HUES6 (cell line): ENCODE results near the gene TRUB1.

ENCODE experiments used
- H3K27ac ChIP-seq: 2 replicates; pipeline ENCODE4 v1.7.0; 2013; ENCODE audit warnings: low read depth, mild to moderate bottlenecking, low read length, inconsistent platforms
- H3K27me3 ChIP-seq: 2 replicates; pipeline ENCODE4 v1.6.1; 2013; ENCODE audit warnings: low read length; ENCODE audit not compliant: control insufficient read depth, insufficient read depth
- H3K36me3 ChIP-seq: 2 replicates; pipeline ENCODE4 v1.6.1; 2013; ENCODE audit warnings: low read length; ENCODE audit not compliant: control insufficient read depth, insufficient read depth
- H3K4me1 ChIP-seq: 2 replicates; pipeline ENCODE4 v1.6.1; 2013; ENCODE audit warnings: low read length; ENCODE audit not compliant: control insufficient read depth, insufficient read depth
- H3K4me3 ChIP-seq: 2 replicates; pipeline ENCODE4 v1.5.1; 2013; ENCODE audit warnings: low read depth, low read length
- H3K9ac ChIP-seq: one replicate; pipeline ENCODE4 v1.6.1; 2013; ENCODE audit warnings: mild to moderate bottlenecking, low read length
- H3K9me3 ChIP-seq: 2 replicates; pipeline ENCODE4 v1.6.1; 2013; ENCODE audit warnings: low read depth, low read length; ENCODE audit not compliant: control insufficient read depth, insufficient read depth

The TRUB1 gene

GRCh38 chr10:115003396-115003795, 65.4 kb downstream of the TRUB1 start:
- H3K4me3 ChIP-seq, result no peak overlapping the region
- no peaks in the 10 kb centered on the region for H3K36me3 ChIP-seq
- H3K9ac ChIP-seq, result no peak overlapping the region
- H3K27ac ChIP-seq, result no peak overlapping the region
- H3K4me1 ChIP-seq, result peaks cover 16% of the 10 kb centered on the region; the same call in 1 of the 2 replicates
- no peaks in the 10 kb centered on the region for H3K9me3 ChIP-seq
- H3K27me3 ChIP-seq, result no peaks in the 10 kb centered on the region

GRCh38 chr10:115004236-115004862, 66.4 kb downstream of the TRUB1 start:
- H3K9me3 ChIP-seq, result no peaks in the 10 kb centered on the region
- H3K9ac ChIP-seq, result no peak overlapping the region
- no peaks in the 10 kb centered on the region for H3K27me3 ChIP-seq
- no peaks in the 10 kb centered on the region for H3K36me3 ChIP-seq
- peaks cover 10% of the 10 kb centered on the region; the same call in 1 of the 2 replicates for H3K4me1 ChIP-seq
- H3K27ac ChIP-seq, result no peak overlapping the region
- H3K4me3 ChIP-seq, result no peak overlapping the region

- H3K4me1 ChIP-seq, result peaks cover 10% of the 10 kb centered on the region; the same call in 1 of the 2 replicates
- no peaks in the 10 kb centered on the region for H3K27me3 ChIP-seq
- no peak overlapping the region for H3K9ac ChIP-seq
- no peak overlapping the region for H3K4me3 ChIP-seq
- no peak overlapping the region for H3K27ac ChIP-seq
- H3K36me3 ChIP-seq, result no peaks in the 10 kb centered on the region
- H3K9me3 ChIP-seq, result no peaks in the 10 kb centered on the region
These were observed 67.8 kb downstream of the TRUB1 start for GRCh38 chr10:115005771-115006170.

GRCh38 chr10:115018185-115018931, 80.4 kb downstream of the TRUB1 start:
- Histone ChIP-seq H3K4me1 (0 out of 2 replicates have a peak, but pooled peaks cover 8% of the 10 kb centered on the region), H3K4me3 (no peak overlapping the region), H3K27me3 (no peaks in the 10 kb centered on the region), H3K9ac (no peak overlapping the region), H3K36me3 (no peaks in the 10 kb centered on the region), H3K27ac (no peak overlapping the region), H3K9me3 (no peaks in the 10 kb centered on the region)

- H3K27me3 ChIP-seq, result no peaks in the 10 kb centered on the region
- H3K9me3 ChIP-seq, result no peaks in the 10 kb centered on the region
These were observed 82.5 kb downstream of the TRUB1 start for GRCh38 chr10:115020449-115020848.

GRCh38 chr10:115022733-115023132, 84.7 kb downstream of the TRUB1 start:
- no peak overlapping the region for H3K27ac ChIP-seq
- no peaks in the 10 kb centered on the region for H3K27me3 ChIP-seq
- no peaks in the 10 kb centered on the region for H3K36me3 ChIP-seq
- H3K9ac ChIP-seq, result no peak overlapping the region
- no peak overlapping the region for H3K4me3 ChIP-seq
- H3K4me1 ChIP-seq, result 0 out of 2 replicates have a peak, but pooled peaks cover 8% of the 10 kb centered on the region
- no peaks in the 10 kb centered on the region for H3K9me3 ChIP-seq

More at GRCh38 chr10:115020449-115020848, 82.5 kb downstream of the TRUB1 start:
- no peak overlapping the region for H3K27ac ChIP-seq
- H3K9ac ChIP-seq, result no peak overlapping the region
- 0 out of 2 replicates have a peak, but pooled peaks cover 8% of the 10 kb centered on the region for H3K4me1 ChIP-seq
- no peak overlapping the region for H3K4me3 ChIP-seq
- no peaks in the 10 kb centered on the region for H3K36me3 ChIP-seq

GRCh38 chr10:115023715-115024114, 85.7 kb downstream of the TRUB1 start:
- H3K27me3 ChIP-seq, result no peaks in the 10 kb centered on the region
- no peak overlapping the region for H3K27ac ChIP-seq
- H3K4me3 ChIP-seq, result no peak overlapping the region
- no peak overlapping the region for H3K9ac ChIP-seq
- 0 out of 2 replicates have a peak, but pooled peaks cover 8% of the 10 kb centered on the region for H3K4me1 ChIP-seq
- no peaks in the 10 kb centered on the region for H3K36me3 ChIP-seq
- H3K9me3 ChIP-seq, result no peaks in the 10 kb centered on the region

- 0 out of 2 replicates have a peak, but pooled peaks cover 8% of the 10 kb centered on the region for H3K4me1 ChIP-seq
- no peaks in the 10 kb centered on the region for H3K9me3 ChIP-seq
- H3K27ac ChIP-seq, result no peak overlapping the region
These were observed 86.4 kb downstream of the TRUB1 start for GRCh38 chr10:115024371-115024770.

GRCh38 chr10:115026056-115026745, 88.2 kb downstream of the TRUB1 start:
- no peaks in the 10 kb centered on the region for H3K9me3 ChIP-seq
- H3K36me3 ChIP-seq, result no peaks in the 10 kb centered on the region
- H3K4me1 ChIP-seq, result peaks cover 13% of the 10 kb centered on the region; the same call in 1 of the 2 replicates
- H3K9ac ChIP-seq, result no peak overlapping the region
- H3K27me3 ChIP-seq, result no peaks in the 10 kb centered on the region
- no peak overlapping the region for H3K4me3 ChIP-seq
- no peak overlapping the region for H3K27ac ChIP-seq

More at GRCh38 chr10:115024371-115024770, 86.4 kb downstream of the TRUB1 start:
- Histone ChIP-seq H3K36me3 (no peaks in the 10 kb centered on the region), H3K27me3 (no peaks in the 10 kb centered on the region), H3K9ac (no peak overlapping the region), H3K4me3 (no peak overlapping the region)

- Histone ChIP-seq H3K27ac (no peak overlapping the region), H3K9me3 (no peaks in the 10 kb centered on the region), H3K9ac (no peak overlapping the region), H3K4me1 (peaks cover 13% of the 10 kb centered on the region; the same call in 1 of the 2 replicates), H3K4me3 (no peak overlapping the region), H3K27me3 (no peaks in the 10 kb centered on the region), H3K36me3 (no peaks in the 10 kb centered on the region)
These were observed 88.7 kb downstream of the TRUB1 start for GRCh38 chr10:115026746-115027140.
